ENCODE data around the gene RBMS1. TPM values are rescaled to one million over a fixed set of nuclear protein-coding genes. Genes with fewer than 3 reads are reported as not detected.

Gene RBMS1
- total and polyA plus RNA-seq, 2 of the 4 experiments (the other 2 are of a cell fraction), result 43.5 to 64.9 TPM

GRCh38 chr2:160399880-160400279, 93.7 kb downstream of the RBMS1 start:
- no peak overlapping the region for H2AK5ac ChIP-seq (ENCODE audit: low read depth, low read length)
- H3K9ac ChIP-seq (ENCODE audit: low read depth, low read length), result no peak overlapping the region
- peak overlapping the region; percentile 23; the same call in 1 of the 2 replicates for H3K27ac ChIP-seq (ENCODE audit: insufficient read depth, low read length)
- in situ Hi-C loops (cut with MboI; ENCODE audit: low sequenced_read_pairs), result no loop called here
- CTCF ChIA-PET, result no interaction called here
- no peak overlapping the region for H2AK9ac ChIP-seq (replicated peaks; ENCODE audit: low read depth, low read length, poor library complexity)
- H2BK15ac ChIP-seq (ENCODE audit: low read depth, low read length), result no peak overlapping the region
- no peaks in the 10 kb centered on the region for H3K9me3 ChIP-seq (ENCODE audit: control insufficient read depth, insufficient read depth, low read length)
- H2BK20ac ChIP-seq (ENCODE audit: low read depth, low read length), result no peak overlapping the region
- H4K8ac ChIP-seq (ENCODE audit: low read depth in 2 of 2, low read length in 2 of 2), result no peak overlapping the region; a peak in 1 of 4 replicates
- no peaks in the 10 kb centered on the region for H3K27me3 ChIP-seq (ENCODE audit: control insufficient read depth, insufficient read depth, low read length)
- no CpG with 5 or more reads among the region's 1 CpG for WGBS, 2 experiments (ENCODE audit: extremely low coverage in 2 of 2, insufficient read length in 1 of 2)
- peaks cover 32% of the 10 kb centered on the region for H3K4me1 ChIP-seq (ENCODE audit: control insufficient read depth, insufficient read depth, low read length)
- no peak overlapping the region for H2BK5ac ChIP-seq (ENCODE audit: low read depth, low read length, poor library complexity, severe bottlenecking)
- H3K4me2 ChIP-seq (ENCODE audit: low read depth, low read length), result peak overlapping the region; percentile 28
- peak overlapping the region; percentile 89; the same call in 1 of the 2 replicates for H3K23ac ChIP-seq (ENCODE audit: low read depth, low read length)
- dilution Hi-C loops (cut with HindIII; ENCODE audit: low sequenced_read_pairs, unreplicated experiment), result no loop called here
- H2BK120ac ChIP-seq (ENCODE audit: low read depth, low read length), result no peak overlapping the region
- intact Hi-C loops (cut with micrococcal nuclease), result loop anchor here (10.0 kb wide), 2 partner anchors 185 to 295 kb away; no protein-coding TSS in a partner anchor
- H3K4ac ChIP-seq (ENCODE audit: low read depth, low read length), result no peak overlapping the region
- H4K91ac ChIP-seq (ENCODE audit: insufficient read depth, low read depth, low read length), result no peak overlapping the region
- no peak overlapping the region for H3K4me3 ChIP-seq (ENCODE audit: insufficient read depth, low read depth, low read length)
- POLR2A ChIA-PET (ENCODE audit: unreplicated experiment), result no interaction called here
- peaks cover 19% of the 10 kb centered on the region for H3K9me1 ChIP-seq (ENCODE audit: insufficient read depth, low read length)
- no peak overlapping the region for H3K56ac ChIP-seq (ENCODE audit: extremely low read depth, insufficient read depth, low read length)
- BruUV-seq (replicated peaks), result no TSS peak
- H3K79me1 ChIP-seq (ENCODE audit: low read depth in 1 of 2, low read length in 2 of 2), result peaks cover 0 to 66% of the 10 kb centered on the region in 2 experiments; a peak in 2 of 4 replicates
- H3K36me3 ChIP-seq (ENCODE audit: control insufficient read depth, insufficient read depth, low read length), result peaks cover 4% of the 10 kb centered on the region; the same call in 1 of the 2 replicates
- peaks cover 77% of the 10 kb centered on the region for H4K20me1 ChIP-seq (ENCODE audit: insufficient read depth, low read length)
- peak overlapping the region; percentile 63; the same call in 1 of the 2 replicates for H3K14ac ChIP-seq (replicated peaks; ENCODE audit: low read depth, low read length)
- no peak for ATAC-seq (ENCODE audit: low read depth)
- no peak for DNase-seq
- TF ChIP-seq MAFK (IDR thresholded peaks at IDR 0.05; ENCODE audit: low read depth, low read length) (no peak), FOS (IDR thresholded peaks at IDR 0.05; ENCODE audit: low read depth, low read length) (no peak), MAZ (IDR thresholded peaks at IDR 0.05; ENCODE audit: borderline replicate concordance, low read depth, low read length) (no peak)
- no peak overlapping the region for H4K5ac ChIP-seq (ENCODE audit: low read depth, low read length)
- H3K18ac ChIP-seq (ENCODE audit: low read depth, low read length), result no peak overlapping the region; the same call in 1 of the 2 replicates
- no peak overlapping the region for H2AFZ ChIP-seq (replicated peaks; ENCODE audit: low read length, poor library complexity)

All from IMR-90 (cell line).